HepG2 (cell line): Measurements from ENCODE around the gene PBOV1. TPM values are rescaled to one million over a fixed set of nuclear protein-coding genes. Genes with fewer than 3 reads are reported as not detected.

Source experiments
- ATF2 ChIP-seq: sonication (generic); formaldehyde crosslinking; IDR thresholded peaks from 2 replicates; pipeline ENCODE4 v1.4.0; 2020; ENCODE audit warnings: missing genetic modification reagents
- HMG20A ChIP-seq: IDR thresholded peaks from 2 replicates; pipeline ENCODE4 v1.6.1; 2016; ENCODE audit warnings: borderline replicate concordance
- NCOA2 ChIP-seq: sonication (generic); formaldehyde crosslinking; IDR thresholded peaks from 2 replicates; pipeline ENCODE4 v1.8.0; 2022; ENCODE audit warnings: inconsistent platforms
- NRL ChIP-seq: sonication (generic); formaldehyde crosslinking; IDR thresholded peaks from 2 replicates; pipeline ENCODE4 v1.5.0; 2020; ENCODE audit warnings: missing genetic modification reagents, mild to moderate bottlenecking, moderate library complexity, borderline replicate concordance
- POLR2AphosphoS5 ChIP-seq: IDR thresholded peaks from 2 replicates; pipeline ENCODE4 v1.6.1; 2012; ENCODE audit warnings: low read depth, low read length
- REPIN1 ChIP-seq: sonication (generic); formaldehyde crosslinking; IDR thresholded peaks from 2 replicates; pipeline ENCODE4 v1.8.0; 2022; ENCODE audit warnings: missing genetic modification reagents, low read depth, mild to moderate bottlenecking, borderline replicate concordance
- SMYD3 ChIP-seq: sonication (generic); formaldehyde crosslinking; IDR thresholded peaks from 2 replicates; pipeline ENCODE4 v1.8.1; 2023; ENCODE audit warnings: mild to moderate bottlenecking, missing genetic modification reagents
- TFAP4 ChIP-seq: sonication (generic); IDR thresholded peaks from 2 replicates; pipeline ENCODE4 v1.6.1; 2016; ENCODE audit warnings: low read depth, borderline replicate concordance
- ZBTB3 ChIP-seq: sonication (generic); formaldehyde crosslinking; IDR thresholded peaks from 2 replicates; pipeline ENCODE4 v1.4.0; 2020; ENCODE audit warnings: low read depth, mild to moderate bottlenecking, moderate library complexity, missing genetic modification reagents, borderline replicate concordance
- ZBTB38 ChIP-seq: sonication (generic); formaldehyde crosslinking; IDR thresholded peaks from 2 replicates; pipeline ENCODE4 v1.5.1; 2020; ENCODE audit warnings: mild to moderate bottlenecking, missing genetic modification reagents
- ZC3H4 ChIP-seq: sonication (generic); formaldehyde crosslinking; IDR thresholded peaks from 2 replicates; pipeline ENCODE4 v1.4.0; 2020; ENCODE audit warnings: missing genetic modification reagents, borderline replicate concordance
- ZNF121 ChIP-seq: sonication (generic); formaldehyde crosslinking; IDR thresholded peaks from 2 replicates; pipeline ENCODE4 v1.5.0; 2020; ENCODE audit warnings: mild to moderate bottlenecking, missing genetic modification reagents
- ZNF362 ChIP-seq: sonication (generic); formaldehyde crosslinking; IDR thresholded peaks from 2 replicates; pipeline ENCODE4 v1.4.0; 2020; ENCODE audit warnings: missing genetic modification reagents, mild to moderate bottlenecking, borderline replicate concordance
- ZNF460 ChIP-seq: sonication (generic); formaldehyde crosslinking; IDR thresholded peaks from 2 replicates; pipeline ENCODE4 v1.5.1; 2020; ENCODE audit warnings: missing genetic modification reagents, mild to moderate bottlenecking, borderline replicate concordance
- ZNF512B ChIP-seq: sonication (generic); formaldehyde crosslinking; IDR thresholded peaks from 2 replicates; pipeline ENCODE4 v1.5.1; 2020; ENCODE audit warnings: missing genetic modification reagents, mild to moderate bottlenecking, borderline replicate concordance
- polyA plus RNA-seq, 8 experiments: library from polyadenylated mRNA; depleted of rRNA in 3 of 8; stranded (reverse) in 7 of 8; unstranded in 1 of 8; fragments of >200 nt; fragmentation: Illumina TruSeq in 4 of 8; extraction: Trizol in 4 of 8; gene quantifications; 2 replicates each; pipeline versions ENCODE4 v1.2.1 to v1.2.3, GENCODE V29; 2011 to 2016; ENCODE audit warnings: low read depth in 4 of 8, missing spikeins in 1 of 8, mixed read lengths in 1 of 8; ENCODE audit not compliant: insufficient read depth in 1 of 8
- total RNA-seq, 5 experiments: library from RNA; depleted of rRNA; stranded (reverse); fragments of >200 nt; fragmentation: Illumina TruSeq; extraction: Trizol; gene quantifications; 2 replicates each; pipeline ENCODE4 v1.2.3, GENCODE V29; 2016; ENCODE audit warnings: low read depth in 1 of 5
- TF ChIP-seq, protein P1 (sequence below): sonication (generic); formaldehyde crosslinking; IDR thresholded peaks from 2 replicates; pipeline ENCODE4 v1.4.0; 2020; ENCODE audit warnings: missing genetic modification reagents, borderline replicate concordance
- TF ChIP-seq, protein P2 (sequence below): sonication (generic); formaldehyde crosslinking; IDR thresholded peaks from 2 replicates; pipeline ENCODE4 v1.4.0; 2020; ENCODE audit warnings: missing genetic modification reagents, borderline replicate concordance

The PBOV1 gene
- total and polyA plus RNA-seq, 2 of the 13 experiments (the other 11 are each of a cell fraction or from before 2014, with no cell fraction given): not detected

- TF ChIP-seq TFAP4 (peak; percentile 16; the same call in 1 of the 2 replicates), ATF2 (CRISPR knock-in tag) (peak; percentile 61), ZNF362 (CRISPR knock-in tag) (peak; percentile 98), ZNF460 (no peak), ZNF121 (CRISPR knock-in tag) (no peak), NRL (CRISPR knock-in tag) (no peak), POLR2AphosphoS5 (no peak), SMYD3 (CRISPR knock-in tag) (no peak), ZC3H4 (CRISPR knock-in tag) (no peak), REPIN1 (CRISPR knock-in tag) (no peak), HMG20A (peak; percentile 92), ZNF512B (CRISPR knock-in tag) (no peak), ZBTB3 (CRISPR knock-in tag) (peak; percentile 96), ZBTB38 (CRISPR knock-in tag) (no peak), NCOA2 (peak; percentile 86)
- TF ChIP-seq, protein P1, sequence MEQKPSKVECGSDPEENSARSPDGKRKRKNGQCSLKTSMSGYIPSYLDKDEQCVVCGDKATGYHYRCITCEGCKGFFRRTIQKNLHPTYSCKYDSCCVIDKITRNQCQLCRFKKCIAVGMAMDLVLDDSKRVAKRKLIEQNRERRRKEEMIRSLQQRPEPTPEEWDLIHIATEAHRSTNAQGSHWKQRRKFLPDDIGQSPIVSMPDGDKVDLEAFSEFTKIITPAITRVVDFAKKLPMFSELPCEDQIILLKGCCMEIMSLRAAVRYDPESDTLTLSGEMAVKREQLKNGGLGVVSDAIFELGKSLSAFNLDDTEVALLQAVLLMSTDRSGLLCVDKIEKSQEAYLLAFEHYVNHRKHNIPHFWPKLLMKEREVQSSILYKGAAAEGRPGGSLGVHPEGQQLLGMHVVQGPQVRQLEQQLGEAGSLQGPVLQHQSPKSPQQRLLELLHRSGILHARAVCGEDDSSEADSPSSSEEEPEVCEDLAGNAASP: peak; percentile 89
- TF ChIP-seq, protein P2, sequence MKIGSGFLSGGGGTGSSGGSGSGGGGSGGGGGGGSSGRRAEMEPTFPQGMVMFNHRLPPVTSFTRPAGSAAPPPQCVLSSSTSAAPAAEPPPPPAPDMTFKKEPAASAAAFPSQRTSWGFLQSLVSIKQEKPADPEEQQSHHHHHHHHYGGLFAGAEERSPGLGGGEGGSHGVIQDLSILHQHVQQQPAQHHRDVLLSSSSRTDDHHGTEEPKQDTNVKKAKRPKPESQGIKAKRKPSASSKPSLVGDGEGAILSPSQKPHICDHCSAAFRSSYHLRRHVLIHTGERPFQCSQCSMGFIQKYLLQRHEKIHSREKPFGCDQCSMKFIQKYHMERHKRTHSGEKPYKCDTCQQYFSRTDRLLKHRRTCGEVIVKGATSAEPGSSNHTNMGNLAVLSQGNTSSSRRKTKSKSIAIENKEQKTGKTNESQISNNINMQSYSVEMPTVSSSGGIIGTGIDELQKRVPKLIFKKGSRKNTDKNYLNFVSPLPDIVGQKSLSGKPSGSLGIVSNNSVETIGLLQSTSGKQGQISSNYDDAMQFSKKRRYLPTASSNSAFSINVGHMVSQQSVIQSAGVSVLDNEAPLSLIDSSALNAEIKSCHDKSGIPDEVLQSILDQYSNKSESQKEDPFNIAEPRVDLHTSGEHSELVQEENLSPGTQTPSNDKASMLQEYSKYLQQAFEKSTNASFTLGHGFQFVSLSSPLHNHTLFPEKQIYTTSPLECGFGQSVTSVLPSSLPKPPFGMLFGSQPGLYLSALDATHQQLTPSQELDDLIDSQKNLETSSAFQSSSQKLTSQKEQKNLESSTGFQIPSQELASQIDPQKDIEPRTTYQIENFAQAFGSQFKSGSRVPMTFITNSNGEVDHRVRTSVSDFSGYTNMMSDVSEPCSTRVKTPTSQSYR: no peak; the same call in 1 of the 2 replicates
Observed at GRCh38 chr6:138222901-138223546, 4.7 kb upstream of the PBOV1 start (continued).
